GM12878 (cell line): ENCODE data around the gene GABRQ.

Experiments used
- ATF2 ChIP-seq: IDR thresholded peaks from 2 replicates; pipeline ENCODE4 v1.6.1; 2012; ENCODE audit warnings: low read length, inconsistent platforms
- CHD4 ChIP-seq: fragments of 200-600 bp; sonication (generic); IDR thresholded peaks from 2 replicates; pipeline ENCODE4 v1.6.1; 2016; ENCODE audit warnings: mild to moderate bottlenecking
- CTCF ChIP-seq, 3 experiments: IDR thresholded peaks in 2 of 3; conservative IDR thresholded peaks in 1 of 3; 2 replicates each; pipeline ENCODE4 v1.5.1; 2011; ENCODE audit warnings: low read depth in 3 of 3, low read length in 3 of 3, mild to moderate bottlenecking in 3 of 3, control low read depth in 2 of 3, moderate library complexity in 2 of 3, inconsistent platforms in 1 of 3, mixed read lengths in 1 of 3; ENCODE audit not compliant: control insufficient read depth in 2 of 3, insufficient read depth in 1 of 3; ENCODE audit errors: extremely low read depth in 1 of 3
- EP300 ChIP-seq, 2 experiments: fragments of 150-350 bp in 1 of 2; IDR thresholded peaks; 2 replicates each; pipeline ENCODE4 v1.6.1; 2011 to 2012; ENCODE audit warnings: low read depth in 2 of 2, low read length in 2 of 2, borderline replicate concordance in 1 of 2, improper control_type of control experiment in 1 of 2, inconsistent platforms in 1 of 2; ENCODE audit not compliant: control insufficient read depth in 1 of 2
- GABPA ChIP-seq: IDR thresholded peaks from 2 replicates; pipeline ENCODE4 v1.6.1; 2014; ENCODE audit warnings: antibody characterized with exemption, low read depth, mild to moderate bottlenecking, inconsistent platforms
- JUND ChIP-seq: IDR thresholded peaks from 2 replicates; pipeline ENCODE4 v1.6.1; 2012; ENCODE audit warnings: low read depth, mild to moderate bottlenecking, low read length, improper control_type of control experiment, moderate library complexity
- POLR2A ChIP-seq: IDR thresholded peaks from 2 replicates; pipeline ENCODE4 v1.6.1; 2011; ENCODE audit warnings: low read depth, mild to moderate bottlenecking, low read length
- RAD21 ChIP-seq: IDR thresholded peaks from 2 replicates; pipeline ENCODE4 v1.6.1; 2011; ENCODE audit warnings: mild to moderate bottlenecking, low read depth, low read length, moderate library complexity; ENCODE audit not compliant: insufficient read depth
- REST ChIP-seq: IDR thresholded peaks from 2 replicates; pipeline ENCODE4 v1.6.1; 2012; ENCODE audit warnings: mild to moderate bottlenecking, low read depth, low read length
- TAF1 ChIP-seq: IDR thresholded peaks from 2 replicates; pipeline ENCODE4 v1.6.1; 2011; ENCODE audit warnings: mild to moderate bottlenecking, low read depth, low read length, borderline replicate concordance
- TARDBP ChIP-seq: IDR thresholded peaks from 2 replicates; pipeline ENCODE4 v1.6.1; 2016; ENCODE audit warnings: borderline replicate concordance
- ZBTB33 ChIP-seq: fragments of 450-650 bp; IDR thresholded peaks from 2 replicates; pipeline ENCODE4 v1.6.1; 2017; ENCODE audit warnings: mild to moderate bottlenecking
- ZNF274 ChIP-seq: IDR thresholded peaks from one replicate; pipeline ENCODE4 v1.8.0; 2011; ENCODE audit not compliant: insufficient read length, insufficient read depth
- ZZZ3 ChIP-seq: IDR thresholded peaks from 2 replicates; pipeline ENCODE4 v1.6.1; 2011; ENCODE audit warnings: low read depth; ENCODE audit not compliant: control insufficient read depth, insufficient read length

- no peak for TF ChIP-seq RAD21
- no peak for TF ChIP-seq EP300 (IDR thresholded peaks at IDR 0.05; ENCODE audit: borderline replicate concordance in 1 of 2, control insufficient read depth in 1 of 2, low read depth in 2 of 2, low read length in 2 of 2)
- TF ChIP-seq REST: no peak
- no peak for TF ChIP-seq JUND
- no peak for TF ChIP-seq CTCF (IDR thresholded peaks at IDR 0.05 in 2 of 3, conservative IDR thresholded peaks at IDR 0.05 in 1 of 3; ENCODE audit: control insufficient read depth in 2 of 3, extremely low read depth in 1 of 3, insufficient read depth in 1 of 3, low read depth in 3 of 3, low read length in 3 of 3)
- no peak for TF ChIP-seq CHD4
- TF ChIP-seq POLR2A: no peak
- TF ChIP-seq ATF2: no peak
- TF ChIP-seq GABPA: no peak
- no peak for TF ChIP-seq ZZZ3
- TF ChIP-seq TARDBP: no peak
- TF ChIP-seq ZNF274: no peak
- no peak for TF ChIP-seq ZBTB33
- no peak for TF ChIP-seq TAF1
Measured at GRCh38 chrX:152652467-152652866, 14.8 kb downstream of the GABRQ start.
